ENCODE results near the gene LCOR.

DNA sequence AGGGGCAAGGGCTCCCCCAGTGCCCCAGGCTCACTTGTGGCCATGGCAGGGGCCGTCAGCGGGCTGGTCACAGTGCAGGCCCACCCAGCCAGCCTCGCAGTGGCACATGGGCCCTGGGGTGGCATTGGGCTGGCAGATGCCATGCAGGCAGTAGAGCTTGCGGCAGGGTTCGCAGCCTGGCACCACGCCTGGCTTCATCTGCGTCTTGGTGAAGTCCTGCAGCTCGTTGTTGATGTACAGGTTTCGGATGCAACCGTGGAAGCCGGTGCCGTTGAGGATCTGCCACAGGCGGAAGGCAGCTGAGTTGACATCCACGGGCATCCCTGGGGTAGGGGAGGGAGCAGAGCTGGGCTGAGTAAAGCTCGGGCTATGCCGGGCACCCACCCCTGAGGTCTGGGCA lies 170.6 kb downstream of the LCOR start:
- TF ChIP-seq CTCF (conservative IDR thresholded peaks at IDR 0.05; ENCODE audit: low read depth, low read length): no peak
- no peak for TF ChIP-seq EZH2 (IDR thresholded peaks at IDR 0.05; ENCODE audit: borderline replicate concordance, low read depth, low read length, poor library complexity, severe bottlenecking)

Measured in A673 (cell line).